ENCODE measurements around the gene TMEM120A. TPM values are rescaled to one million over a fixed set of nuclear protein-coding genes. Genes with fewer than 3 reads are reported as not detected.

TMEM120A gene
- total and polyA plus RNA-seq, 12 donors: 51.4 to 277 (median 172) TPM

GRCh38 chr7:75969704-75970498 lies 24.5 kb downstream of the TMEM120A start:
- Histone ChIP-seq H3K27me3 (no peaks in the 10 kb centered on the region), H3K4me1 (replicated peaks in 1 of 2) (peaks cover 40 to 72% of the 10 kb centered on the region in 2 donors), H3K36me3 (replicated peaks in 1 of 2) (peaks cover 0 to 23% of the 10 kb centered on the region in 2 donors), H3K9me3 (replicated peaks in 1 of 3) (no peaks in the 10 kb centered on the region), H3K27ac (peak overlapping the region; percentile 90 to 99 (median 95)), H3K4me3 (no peak overlapping the region)
- DNase-seq: peak in 3 of 7 donors; percentile 36 to 44 (median 41)
- intact Hi-C loops (cut with DNase I): no loop called here
- WGBS, 4 donors: 74 to 84% (median 81%) methylated on average over 27 to 30 of the region's 30 CpGs
- TF ChIP-seq POLR2A (IDR thresholded peaks at IDR 0.05) (no peak), CTCF (IDR thresholded peaks at IDR 0.05) (no peak)

GRCh38 chr7:75969182-75969581 lies 25.2 kb downstream of the TMEM120A start:
- 55 to 67% (median 57%) methylated on average over 7 to 13 of the region's 13 CpGs for WGBS, 4 donors
- Histone ChIP-seq H3K4me1 (replicated peaks in 1 of 2) (peaks cover 42 to 77% of the 10 kb centered on the region in 2 donors), H3K36me3 (replicated peaks in 1 of 2) (peaks cover 0 to 20% of the 10 kb centered on the region in 2 donors)

GRCh38 chr7:75968561-75969001 lies 25.8 kb downstream of the TMEM120A start:
- 26 to 54% (median 41%) methylated on average over 7 to 12 of the region's 12 CpGs for WGBS, 4 donors
- Histone ChIP-seq H3K36me3 (replicated peaks in 1 of 2) (peaks cover 0 to 14% of the 10 kb centered on the region in 2 donors), H3K4me1 (replicated peaks in 1 of 2) (peaks cover 43 to 81% of the 10 kb centered on the region in 2 donors), H3K27ac (peak overlapping the region; percentile 90 to 99 (median 95)), H3K9me3 (replicated peaks in 1 of 3) (no peaks in the 10 kb centered on the region), H3K4me3 (no peak overlapping the region), H3K27me3 (no peaks in the 10 kb centered on the region)
- TF ChIP-seq POLR2A (IDR thresholded peaks at IDR 0.05) (no peak), CTCF (IDR thresholded peaks at IDR 0.05) (no peak)
- intact Hi-C loops (cut with DNase I): no loop called here
- DNase-seq: peak; percentile 82 to 92 (median 89)

More at GRCh38 chr7:75969182-75969581, 25.2 kb downstream of the TMEM120A start:
- no peak for TF ChIP-seq CTCF (IDR thresholded peaks at IDR 0.05)
- TF ChIP-seq POLR2A (IDR thresholded peaks at IDR 0.05): peak in 1 of 2 donors; percentile 36
- H3K9me3 ChIP-seq (replicated peaks in 1 of 3): no peaks in the 10 kb centered on the region
- H3K4me3 ChIP-seq: no peak overlapping the region
- DNase-seq: peak in 6 of 7 donors; percentile 54 to 85 (median 78)
- intact Hi-C loops (cut with DNase I): no loop called here
- no peaks in the 10 kb centered on the region for H3K27me3 ChIP-seq
- peak overlapping the region; percentile 90 to 99 (median 95) for H3K27ac ChIP-seq

- 54 to 76% (median 61%) methylated on average over 5 to 10 of the region's 10 CpGs for WGBS, 4 donors
- peak overlapping the region; percentile 90 to 99 (median 95) for H3K27ac ChIP-seq
- intact Hi-C loops (cut with DNase I): no loop called here
- H3K9me3 ChIP-seq (replicated peaks in 1 of 3): no peaks in the 10 kb centered on the region
- H3K4me3 ChIP-seq: no peak overlapping the region
- TF ChIP-seq POLR2A (IDR thresholded peaks at IDR 0.05) (no peak), CTCF (IDR thresholded peaks at IDR 0.05) (no peak)
- H3K27me3 ChIP-seq: no peaks in the 10 kb centered on the region
- peaks cover 0 to 9% of the 10 kb centered on the region in 2 donors for H3K36me3 ChIP-seq (replicated peaks in 1 of 2)
- no peak for DNase-seq
- H3K4me1 ChIP-seq (replicated peaks in 1 of 2): peaks cover 49 to 87% of the 10 kb centered on the region in 2 donors
Observed at GRCh38 chr7:75968012-75968411, 26.4 kb downstream of the TMEM120A start.

Measured in adrenal gland (tissue), 12 donors.